Measurements from ENCODE around the gene KIAA0040. TPM values are rescaled to one million over a fixed set of nuclear protein-coding genes. Genes with fewer than 3 reads are reported as not detected.

KIAA0040 gene
- total RNA-seq, 6 experiments from 2014 or later: 4.6 to 13.5 (median 5.3) TPM

- Histone ChIP-seq H3K27ac (no peak overlapping the region), H3K36me3 (peaks cover 0 to 23% (median 11%) of the 10 kb centered on the region in 4 donors), H3K4me3 (no peak overlapping the region), H3K4me1 (no peaks in the 10 kb centered on the region), H3K9me3 (no peaks in the 10 kb centered on the region), H3K27me3 (no peaks in the 10 kb centered on the region)
- 93% methylated on average over 4 of the region's 4 CpGs for WGBS (ENCODE audit: insufficient coverage, low coverage, low lambda C conversion rate, missing lambda C conversion rate)
- ATAC-seq: no peak
- TF ChIP-seq POLR2A (IDR thresholded peaks at IDR 0.05): no peak
- TF ChIP-seq, protein P1, sequence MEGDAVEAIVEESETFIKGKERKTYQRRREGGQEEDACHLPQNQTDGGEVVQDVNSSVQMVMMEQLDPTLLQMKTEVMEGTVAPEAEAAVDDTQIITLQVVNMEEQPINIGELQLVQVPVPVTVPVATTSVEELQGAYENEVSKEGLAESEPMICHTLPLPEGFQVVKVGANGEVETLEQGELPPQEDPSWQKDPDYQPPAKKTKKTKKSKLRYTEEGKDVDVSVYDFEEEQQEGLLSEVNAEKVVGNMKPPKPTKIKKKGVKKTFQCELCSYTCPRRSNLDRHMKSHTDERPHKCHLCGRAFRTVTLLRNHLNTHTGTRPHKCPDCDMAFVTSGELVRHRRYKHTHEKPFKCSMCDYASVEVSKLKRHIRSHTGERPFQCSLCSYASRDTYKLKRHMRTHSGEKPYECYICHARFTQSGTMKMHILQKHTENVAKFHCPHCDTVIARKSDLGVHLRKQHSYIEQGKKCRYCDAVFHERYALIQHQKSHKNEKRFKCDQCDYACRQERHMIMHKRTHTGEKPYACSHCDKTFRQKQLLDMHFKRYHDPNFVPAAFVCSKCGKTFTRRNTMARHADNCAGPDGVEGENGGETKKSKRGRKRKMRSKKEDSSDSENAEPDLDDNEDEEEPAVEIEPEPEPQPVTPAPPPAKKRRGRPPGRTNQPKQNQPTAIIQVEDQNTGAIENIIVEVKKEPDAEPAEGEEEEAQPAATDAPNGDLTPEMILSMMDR (IDR thresholded peaks at IDR 0.05): no peak
- no peak for DNase-seq
- intact Hi-C loops (cut with DNase I): no loop called here
These were observed 23.8 kb downstream of the KIAA0040 start for GRCh38 chr1:175168782-175169181.

GRCh38 chr1:175167861-175168260 lies 24.7 kb downstream of the KIAA0040 start:
- no peak for DNase-seq
- H3K36me3 ChIP-seq: peaks cover 0 to 25% (median 13%) of the 10 kb centered on the region in 4 donors
- no peaks in the 10 kb centered on the region for H3K4me1 ChIP-seq
- TF ChIP-seq, protein P1 (IDR thresholded peaks at IDR 0.05): no peak
- no peak for TF ChIP-seq POLR2A (IDR thresholded peaks at IDR 0.05)
- 83% methylated on average over 2 of the region's 2 CpGs for WGBS (ENCODE audit: insufficient coverage, low coverage, low lambda C conversion rate, missing lambda C conversion rate)
- no peaks in the 10 kb centered on the region for H3K9me3 ChIP-seq
- intact Hi-C loops (cut with DNase I): no loop called here
- H3K27ac ChIP-seq: no peak overlapping the region
- H3K4me3 ChIP-seq: no peak overlapping the region
- no peak for ATAC-seq
- no peaks in the 10 kb centered on the region for H3K27me3 ChIP-seq

DNA sequence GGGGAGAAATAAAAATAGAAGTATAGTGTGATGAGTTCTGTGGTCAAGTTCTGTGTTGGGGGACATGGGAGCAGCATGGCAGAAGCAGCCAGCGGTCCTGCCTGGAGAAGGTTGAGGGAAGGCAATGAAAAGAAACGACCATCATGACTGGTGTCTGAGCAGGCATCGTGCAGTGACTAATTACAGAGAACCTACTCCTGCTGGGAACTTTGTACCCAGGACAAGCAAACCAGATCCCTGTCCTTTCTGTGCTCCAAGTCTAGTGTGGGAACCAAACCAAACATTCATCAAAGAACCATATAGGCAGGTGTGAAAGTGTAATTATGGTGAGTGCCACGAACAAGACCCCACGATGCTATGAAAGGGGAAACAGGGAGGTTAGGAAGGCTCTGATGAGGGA lies 25.8 kb downstream of the KIAA0040 start:
- H3K9me3 ChIP-seq: no peaks in the 10 kb centered on the region
- H3K27me3 ChIP-seq: no peaks in the 10 kb centered on the region
- peaks cover 0 to 28% (median 13%) of the 10 kb centered on the region in 4 donors for H3K36me3 ChIP-seq
- DNase-seq (no peak), ATAC-seq (peak in 1 of 4 donors; percentile 19)
- TF ChIP-seq, protein P1 (IDR thresholded peaks at IDR 0.05): no peak
- TF ChIP-seq POLR2A (IDR thresholded peaks at IDR 0.05): no peak
- no peaks in the 10 kb centered on the region for H3K4me1 ChIP-seq
- no peak overlapping the region for H3K27ac ChIP-seq
- intact Hi-C loops (cut with DNase I): no loop called here
- WGBS (ENCODE audit: insufficient coverage, low coverage, low lambda C conversion rate, missing lambda C conversion rate): 93% methylated on average over 5 of the region's 5 CpGs
- no peak overlapping the region for H3K4me3 ChIP-seq

DNA sequence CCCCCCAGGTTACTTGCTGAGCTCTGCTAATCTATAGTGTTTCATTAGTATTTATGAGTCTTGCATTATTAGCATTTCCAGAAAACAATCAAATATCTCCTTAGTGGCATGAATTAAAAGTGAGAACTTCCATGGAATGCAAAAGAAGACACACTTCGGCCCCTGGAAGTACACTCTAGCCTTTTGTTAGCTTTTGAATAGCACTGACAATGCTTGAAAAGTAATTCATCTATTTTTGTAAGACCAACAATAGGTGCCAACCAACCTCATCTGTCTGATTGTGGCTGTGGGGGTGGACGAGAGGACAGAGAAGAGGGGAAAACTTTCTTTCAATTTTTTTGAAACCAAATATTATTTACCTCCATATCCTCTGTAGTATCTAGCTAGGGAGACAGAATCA lies 27.8 kb downstream of the KIAA0040 start:
- H3K27me3 ChIP-seq: no peaks in the 10 kb centered on the region
- 82% methylated on average over 2 of the region's 2 CpGs for WGBS (ENCODE audit: insufficient coverage, low coverage, low lambda C conversion rate, missing lambda C conversion rate)
- H3K27ac ChIP-seq: no peak overlapping the region
- TF ChIP-seq, protein P1 (IDR thresholded peaks at IDR 0.05): no peak
- TF ChIP-seq POLR2A (IDR thresholded peaks at IDR 0.05): no peak
- no peaks in the 10 kb centered on the region for H3K9me3 ChIP-seq
- no peak overlapping the region for H3K4me3 ChIP-seq
- H3K4me1 ChIP-seq: no peaks in the 10 kb centered on the region
- no peak for ATAC-seq
- DNase-seq: no peak
- intact Hi-C loops (cut with DNase I): no loop called here
- peaks cover 0 to 34% (median 18%) of the 10 kb centered on the region in 4 donors for H3K36me3 ChIP-seq

- TF ChIP-seq, protein P1 (IDR thresholded peaks at IDR 0.05): no peak
- TF ChIP-seq POLR2A (IDR thresholded peaks at IDR 0.05): no peak
- intact Hi-C loops (cut with DNase I): no loop called here
- WGBS (ENCODE audit: insufficient coverage, low coverage, low lambda C conversion rate, missing lambda C conversion rate): 66% methylated on average over 4 of the region's 4 CpGs
These were observed 28.9 kb downstream of the KIAA0040 start for GRCh38 chr1:175163702-175164101.

More at GRCh38 chr1:175163702-175164101, 28.9 kb downstream of the KIAA0040 start:
- no peaks in the 10 kb centered on the region for H3K27me3 ChIP-seq
- no peak overlapping the region for H3K4me3 ChIP-seq
- no peak overlapping the region for H3K27ac ChIP-seq
- peaks cover 0 to 34% (median 18%) of the 10 kb centered on the region in 4 donors for H3K36me3 ChIP-seq
- DNase-seq (no peak), ATAC-seq (no peak)
- H3K9me3 ChIP-seq: no peaks in the 10 kb centered on the region
- no peaks in the 10 kb centered on the region for H3K4me1 ChIP-seq
